SU-DHL-6 (cell line): ENCODE results near the gene HSD17B8.

Experiments used
- H2AFZ ChIP-seq: fragments of 200-600 bp; sonication (generic); 2 replicates; pipeline ENCODE4 v1.6.1; 2014; ENCODE audit warnings: low read depth, mild to moderate bottlenecking, moderate library complexity, mixed read lengths, antibody characterized with exemption, low read length; ENCODE audit not compliant: severe bottlenecking
- H3F3A ChIP-seq: fragments of 200-600 bp; shearing (Covaris generic); 2 replicates; pipeline ENCODE4 v1.6.0; 2016; ENCODE audit warnings: antibody characterized with exemption, mild to moderate bottlenecking; ENCODE audit not compliant: insufficient read depth
- H3K27ac ChIP-seq: fragments of 200-600 bp; sonication (generic); 2 replicates; pipeline ENCODE4 v1.5.1; 2016; ENCODE audit warnings: low read depth, mild to moderate bottlenecking, low read length, moderate library complexity, mixed read lengths
- H3K27me3 ChIP-seq: fragments of 200-600 bp; sonication (generic), shearing (Covaris generic); 2 replicates; pipeline ENCODE4 v1.6.0; 2014; ENCODE audit warnings: mild to moderate bottlenecking, low read length
- H3K36me3 ChIP-seq: fragments of 200-600 bp; sonication (generic); 2 replicates; pipeline ENCODE4 v1.6.1; 2014; ENCODE audit warnings: mild to moderate bottlenecking, low read length, mixed read lengths
- H3K4me2 ChIP-seq: fragments of 300-600, 200-600 bp; shearing (Covaris generic), sonication (generic); 2 replicates; pipeline ENCODE4 v1.6.0; 2014; ENCODE audit warnings: low read length, low read depth, mild to moderate bottlenecking; ENCODE audit not compliant: poor library complexity, severe bottlenecking
- H3K4me3 ChIP-seq: fragments of 200-600 bp; sonication (generic); 2 replicates; pipeline ENCODE4 v1.5.1; 2014; ENCODE audit warnings: antibody characterized with exemption, low read length, mild to moderate bottlenecking, mixed read lengths; ENCODE audit not compliant: insufficient read depth, poor library complexity, severe bottlenecking
- H3K79me2 ChIP-seq: fragments of 200-600 bp; sonication (generic); 2 replicates; pipeline ENCODE4 v1.6.1; 2014; ENCODE audit warnings: mild to moderate bottlenecking, low read length, moderate library complexity; ENCODE audit not compliant: insufficient read depth
- H3K9ac ChIP-seq: fragments of 200-600 bp; sonication (generic); 2 replicates; pipeline ENCODE4 v1.7.0; 2014; ENCODE audit warnings: mild to moderate bottlenecking, low read length
- H3K9me2 ChIP-seq: fragments of 200-600 bp; sonication (generic); replicated peaks from 2 replicates; pipeline ENCODE4 v1.6.1; 2014; ENCODE audit warnings: low read length; ENCODE audit not compliant: insufficient read depth
- H3K9me3 ChIP-seq: fragments of 200-600 bp; sonication (generic); 2 replicates; pipeline ENCODE4 v1.6.1; 2014; ENCODE audit warnings: low read length, mixed read lengths; ENCODE audit not compliant: insufficient read depth
- H4K20me1 ChIP-seq: fragments of 200-600 bp; sonication (generic); 2 replicates; pipeline ENCODE4 v1.6.1; 2014; ENCODE audit warnings: low read depth, mild to moderate bottlenecking, antibody characterized with exemption, low read length, moderate library complexity, mixed read lengths
- CTCF ChIP-seq: fragments of 200-600 bp; sonication (generic); IDR thresholded peaks from one replicate; pipeline ENCODE4 v1.5.1; 2017; ENCODE audit warnings: antibody characterized with exemption, mild to moderate bottlenecking, low read length, moderate library complexity; ENCODE audit not compliant: insufficient read depth, poor library complexity, severe bottlenecking
- EZH2phosphoT487 ChIP-seq: fragments of 200-600 bp; sonication (generic), shearing (Covaris generic); conservative IDR thresholded peaks from 2 replicates; pipeline ENCODE4 v1.6.1; 2018; ENCODE audit warnings: mild to moderate bottlenecking, antibody characterized with exemption, low read length, moderate library complexity, mixed read lengths

HSD17B8 gene

DNA sequence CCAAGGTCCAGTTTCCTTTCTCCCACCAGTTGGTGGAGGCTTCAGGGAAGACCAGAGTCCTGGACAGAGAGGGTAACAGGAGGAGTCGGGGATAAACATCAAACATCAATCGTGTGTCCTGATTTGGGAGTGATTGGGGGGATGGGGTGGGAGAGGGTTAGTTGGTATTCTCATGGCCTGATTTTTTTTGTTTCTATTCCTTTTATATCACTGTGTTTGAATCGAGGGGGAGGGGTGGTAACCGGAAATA, 365 bp upstream of the HSD17B8 start:
- Histone ChIP-seq H3K9me2 (no peaks in the 10 kb centered on the region), H3K9ac (peak overlapping the region; percentile 3; the same call in 1 of the 2 replicates)
- TF ChIP-seq CTCF (no peak), EZH2phosphoT487 (no peak)

GRCh38 chr6:33205191-33206026, 954 bp downstream of the HSD17B8 start:
- no peak overlapping the region for H3K27ac ChIP-seq
- H3K9me3 ChIP-seq, result no peaks in the 10 kb centered on the region
- no peaks in the 10 kb centered on the region for H3K27me3 ChIP-seq
- H2AFZ ChIP-seq, result peak overlapping the region; percentile 73
- no peaks in the 10 kb centered on the region for H4K20me1 ChIP-seq
- peaks cover 19% of the 10 kb centered on the region for H3K79me2 ChIP-seq
- H3F3A ChIP-seq, result peaks cover 30% of the 10 kb centered on the region
- H3K4me2 ChIP-seq, result peak overlapping the region; percentile 71
- H3K4me3 ChIP-seq, result peak overlapping the region; percentile 71
- H3K9ac ChIP-seq, result peak overlapping the region; percentile 78
- TF ChIP-seq CTCF (peak; percentile 52), EZH2phosphoT487 (no peak)
- 0 out of 2 replicates have a peak, but pooled peaks cover 3% of the 10 kb centered on the region for H3K36me3 ChIP-seq
- H3K9me2 ChIP-seq, result no peaks in the 10 kb centered on the region

More for the DNA sequence above, 365 bp upstream of the HSD17B8 start:
- no peaks in the 10 kb centered on the region for H3K27me3 ChIP-seq
- H3K9me3 ChIP-seq, result no peaks in the 10 kb centered on the region
- peaks cover 28% of the 10 kb centered on the region for H3K79me2 ChIP-seq
- 0 out of 2 replicates have a peak, but pooled peaks cover 3% of the 10 kb centered on the region for H3K36me3 ChIP-seq
- H3K4me3 ChIP-seq, result peak overlapping the region; percentile 8
- H3K4me2 ChIP-seq, result peak overlapping the region; percentile 71
- H3F3A ChIP-seq, result peaks cover 34% of the 10 kb centered on the region
- H2AFZ ChIP-seq, result no peak overlapping the region
- no peaks in the 10 kb centered on the region for H4K20me1 ChIP-seq
- peak overlapping the region; percentile 10; the same call in 1 of the 2 replicates for H3K27ac ChIP-seq

- no peak overlapping the region for H3K4me3 ChIP-seq
- 0 out of 2 replicates have a peak, but pooled peaks cover 3% of the 10 kb centered on the region for H3K36me3 ChIP-seq
- TF ChIP-seq EZH2phosphoT487, result no peak
- no peak for TF ChIP-seq CTCF
- no peak overlapping the region; the same call in 1 of the 2 replicates for H3K9ac ChIP-seq
- no peak overlapping the region for H3K27ac ChIP-seq
- H3K27me3 ChIP-seq, result no peaks in the 10 kb centered on the region
- H3K9me3 ChIP-seq, result no peaks in the 10 kb centered on the region
- peaks cover 30% of the 10 kb centered on the region for H3F3A ChIP-seq
- H3K9me2 ChIP-seq, result no peaks in the 10 kb centered on the region
- H4K20me1 ChIP-seq, result no peaks in the 10 kb centered on the region
- no peak overlapping the region for H2AFZ ChIP-seq
- H3K79me2 ChIP-seq, result peaks cover 13% of the 10 kb centered on the region
- peak overlapping the region; percentile 71 for H3K4me2 ChIP-seq
Measured at GRCh38 chr6:33206027-33206863, 1.8 kb downstream of the HSD17B8 start.
